Nephron (organoid): ENCODE data around the gene OSGEPL1.

ENCODE experiments used
- H3K27ac Mint-ChIP-seq, 3 experiments: 2 replicates each; pipeline ENCODE4 v1.8.0; 2020; ENCODE audit warnings: mixed read lengths in 3 of 3, mild to moderate bottlenecking in 2 of 3, moderate library complexity in 1 of 3
- H3K27me3 Mint-ChIP-seq: 2 replicates; pipeline ENCODE4 v1.8.0; 2021; ENCODE audit warnings: low read depth, mild to moderate bottlenecking, moderate library complexity, mixed read lengths
- H3K36me3 Mint-ChIP-seq: 2 replicates; pipeline ENCODE4 v1.8.0; 2020; ENCODE audit warnings: low read depth, mixed read lengths
- H3K4me1 Mint-ChIP-seq: 2 replicates; pipeline ENCODE4 v1.8.0; 2020; ENCODE audit warnings: mixed read lengths
- H3K4me3 Mint-ChIP-seq, 3 experiments: 2 replicates each; pipeline ENCODE4 v1.8.0; 2020; ENCODE audit warnings: mild to moderate bottlenecking in 3 of 3, mixed read lengths in 3 of 3, moderate library complexity in 2 of 3
- H3K9me3 Mint-ChIP-seq: 2 replicates; pipeline ENCODE4 v1.8.0; 2020; ENCODE audit warnings: mixed read lengths
- CTCF ChIP-seq, 3 experiments: fragments of 200-600 bp; sonication (generic); IDR thresholded peaks; one replicate each; pipeline ENCODE4 v1.5.0; 2021; ENCODE audit warnings: antibody characterized with exemption in 3 of 3; ENCODE audit not compliant: unreplicated experiment in 3 of 3

OSGEPL1 gene

DNA sequence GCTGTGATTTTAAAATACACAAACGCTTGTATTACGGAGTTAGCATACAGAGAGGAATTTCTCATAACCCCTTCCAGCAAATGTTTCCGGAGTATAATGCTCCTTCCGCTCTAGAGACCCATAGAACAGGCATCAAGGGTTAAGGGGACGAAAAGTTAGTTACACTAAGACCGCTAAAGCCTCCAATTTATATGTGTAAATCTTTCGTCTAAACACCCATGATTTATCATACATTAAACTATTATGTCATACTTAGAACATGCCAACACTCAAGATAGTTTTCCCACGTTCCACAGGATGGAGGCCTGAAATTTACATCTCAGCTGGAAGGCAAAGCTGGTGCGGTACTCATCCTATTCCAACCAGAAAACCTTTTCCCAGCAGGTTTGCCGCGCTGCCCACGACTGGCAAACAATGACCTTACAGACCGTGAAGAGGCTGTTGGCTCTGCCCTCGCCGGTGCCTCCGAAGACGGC lies 20.9 kb upstream of the OSGEPL1 start:
- Mint-ChIP-seq H3K4me3 (peak overlapping the region; percentile 92 to 97 (median 96)), H3K4me1 (peaks cover 29% of the 10 kb centered on the region), H3K27ac (peak overlapping the region; percentile 96 to 99 (median 98)), H3K27me3 (no peaks in the 10 kb centered on the region), H3K36me3 (peaks cover 52% of the 10 kb centered on the region), H3K9me3 (no peaks in the 10 kb centered on the region)
- TF ChIP-seq CTCF (IDR thresholded peaks at IDR 0.05; ENCODE audit: unreplicated experiment in 3 of 3): no peak

DNA sequence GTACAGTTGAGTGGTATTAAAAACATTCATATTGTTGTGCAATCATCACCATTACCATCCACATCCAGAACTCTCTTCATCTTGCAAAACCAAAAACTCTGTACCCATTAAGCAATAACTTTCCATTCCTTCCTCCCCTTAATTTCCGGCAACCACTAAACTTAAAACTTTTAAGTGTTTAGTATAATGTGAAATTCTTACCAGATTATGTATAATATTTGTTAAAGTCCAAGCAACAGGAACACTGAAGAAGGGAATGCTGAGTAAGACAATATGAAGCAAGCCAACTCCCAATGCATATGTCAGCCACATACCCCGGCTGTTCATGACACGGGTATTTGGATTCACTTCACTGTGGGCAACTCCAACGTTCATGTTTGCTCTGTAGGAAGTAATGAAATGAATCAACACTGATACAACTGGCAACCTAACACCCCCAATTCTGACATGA lies 19.7 kb upstream of the OSGEPL1 start:
- Mint-ChIP-seq H3K27me3 (no peaks in the 10 kb centered on the region), H3K27ac (peak overlapping the region; percentile 44 to 98 (median 69)), H3K9me3 (no peaks in the 10 kb centered on the region), H3K36me3 (peaks cover 50% of the 10 kb centered on the region), H3K4me3 (peak overlapping the region; percentile 81 to 97 (median 92)), H3K4me1 (peaks cover 29% of the 10 kb centered on the region)
- no peak for TF ChIP-seq CTCF (IDR thresholded peaks at IDR 0.05; ENCODE audit: unreplicated experiment in 3 of 3)

- no peaks in the 10 kb centered on the region for H3K4me1 Mint-ChIP-seq
- no peaks in the 10 kb centered on the region for H3K9me3 Mint-ChIP-seq
- H3K4me3 Mint-ChIP-seq: no peak overlapping the region
- no peak overlapping the region for H3K27ac Mint-ChIP-seq
- no peaks in the 10 kb centered on the region for H3K27me3 Mint-ChIP-seq
- peaks cover 57% of the 10 kb centered on the region for H3K36me3 Mint-ChIP-seq
- no peak for TF ChIP-seq CTCF (IDR thresholded peaks at IDR 0.05; ENCODE audit: unreplicated experiment in 3 of 3)
Observed at GRCh38 chr2:189772212-189772611, 9.6 kb upstream of the OSGEPL1 start.

DNA sequence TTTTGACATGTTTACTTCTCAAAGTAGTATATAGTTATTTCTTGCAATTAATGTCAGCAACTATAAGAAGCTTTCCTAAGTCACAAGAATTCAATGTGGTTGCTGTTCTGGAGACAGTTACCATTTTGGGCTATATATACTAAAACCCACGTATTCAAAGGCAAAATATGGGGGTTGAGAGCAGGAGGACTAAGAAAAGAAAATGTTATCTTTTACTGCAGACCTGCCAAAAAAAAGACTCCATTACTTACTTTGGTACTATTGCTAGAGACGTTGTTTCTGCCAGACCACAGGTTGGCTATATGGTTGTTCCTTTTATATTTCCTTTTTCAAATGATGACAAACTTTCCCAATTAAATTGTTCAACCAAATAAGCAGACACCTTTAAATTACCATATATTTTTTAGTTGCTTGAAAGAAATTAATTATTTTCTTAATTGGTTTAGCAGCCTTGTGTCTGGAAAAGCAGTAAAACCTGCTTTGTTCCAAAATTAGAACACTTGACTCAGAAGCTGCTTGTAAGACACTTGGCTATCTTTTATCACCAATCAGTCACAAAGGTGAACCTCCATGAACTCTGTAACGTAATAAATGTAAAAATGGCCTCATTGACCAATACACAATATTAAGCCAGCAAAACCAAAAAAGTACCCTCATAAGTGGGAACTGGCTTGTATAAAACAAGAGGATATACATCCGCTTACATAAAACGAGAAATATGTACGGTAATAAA lies 8.2 kb upstream of the OSGEPL1 start:
- no peak overlapping the region for H3K27ac Mint-ChIP-seq
- H3K9me3 Mint-ChIP-seq: no peaks in the 10 kb centered on the region
- no peaks in the 10 kb centered on the region for H3K4me1 Mint-ChIP-seq
- H3K36me3 Mint-ChIP-seq: peaks cover 60% of the 10 kb centered on the region
- no peak for TF ChIP-seq CTCF (IDR thresholded peaks at IDR 0.05; ENCODE audit: unreplicated experiment in 3 of 3)
- no peak overlapping the region for H3K4me3 Mint-ChIP-seq
- no peaks in the 10 kb centered on the region for H3K27me3 Mint-ChIP-seq

- Mint-ChIP-seq H3K9me3 (no peaks in the 10 kb centered on the region), H3K27ac (peak overlapping the region; percentile 79 to 98 (median 98)), H3K36me3 (peaks cover 20% of the 10 kb centered on the region), H3K4me3 (peak overlapping the region; percentile 48 to 93 (median 78)), H3K27me3 (no peaks in the 10 kb centered on the region), H3K4me1 (peaks cover 18% of the 10 kb centered on the region)
- TF ChIP-seq CTCF (IDR thresholded peaks at IDR 0.05; ENCODE audit: unreplicated experiment in 3 of 3): no peak
Observed at GRCh38 chr2:189763908-189764661, 1.5 kb upstream of the OSGEPL1 start.
